NT2/D1 (cell line): Measurements from ENCODE around the gene TBC1D16.
A peak's percentile ranks its signal among the peaks of the same experiment; 100 is the strongest.

Experiments
- DNase-seq: peaks from one replicate; pipeline ENCODE4 v3.0.0-alpha.2; 2011; ENCODE audit warnings: low read depth, low spot score
- H3K27me3 ChIP-seq: 2 replicates; pipeline ENCODE4 v1.6.0; 2011; ENCODE audit warnings: mild to moderate bottlenecking; ENCODE audit not compliant: insufficient read length, insufficient read depth
- H3K36me3 ChIP-seq: 2 replicates; pipeline ENCODE4 v1.6.1; 2011; ENCODE audit warnings: mild to moderate bottlenecking, low read length, mixed read lengths; ENCODE audit not compliant: insufficient read depth, insufficient read length
- H3K4me1 ChIP-seq: 2 replicates; pipeline ENCODE4 v1.5.1; 2011; ENCODE audit not compliant: insufficient read depth, insufficient read length
- H3K4me3 ChIP-seq: 2 replicates; pipeline ENCODE4 v1.5.1; 2011; ENCODE audit warnings: low read depth; ENCODE audit not compliant: insufficient read length
- H3K9ac ChIP-seq: 2 replicates; pipeline ENCODE4 v1.6.0; 2011; ENCODE audit warnings: low read depth; ENCODE audit not compliant: insufficient read length
- H3K9me3 ChIP-seq: 2 replicates; pipeline ENCODE4 v1.5.1; 2011; ENCODE audit warnings: mild to moderate bottlenecking, low read length; ENCODE audit not compliant: insufficient read depth
- SUZ12 ChIP-seq: IDR thresholded peaks from 2 replicates; pipeline ENCODE4 v1.6.1; 2011; ENCODE audit not compliant: insufficient read length, insufficient read depth; ENCODE audit errors: extremely low read depth
- YY1 ChIP-seq: IDR thresholded peaks from 2 replicates; pipeline ENCODE4 v1.6.1; 2011; ENCODE audit not compliant: insufficient read length, insufficient read depth
- ZNF274 ChIP-seq: IDR thresholded peaks from 2 replicates; pipeline ENCODE4 v1.6.1; 2011; ENCODE audit warnings: mild to moderate bottlenecking, low read depth, low read length

Gene TBC1D16

DNA sequence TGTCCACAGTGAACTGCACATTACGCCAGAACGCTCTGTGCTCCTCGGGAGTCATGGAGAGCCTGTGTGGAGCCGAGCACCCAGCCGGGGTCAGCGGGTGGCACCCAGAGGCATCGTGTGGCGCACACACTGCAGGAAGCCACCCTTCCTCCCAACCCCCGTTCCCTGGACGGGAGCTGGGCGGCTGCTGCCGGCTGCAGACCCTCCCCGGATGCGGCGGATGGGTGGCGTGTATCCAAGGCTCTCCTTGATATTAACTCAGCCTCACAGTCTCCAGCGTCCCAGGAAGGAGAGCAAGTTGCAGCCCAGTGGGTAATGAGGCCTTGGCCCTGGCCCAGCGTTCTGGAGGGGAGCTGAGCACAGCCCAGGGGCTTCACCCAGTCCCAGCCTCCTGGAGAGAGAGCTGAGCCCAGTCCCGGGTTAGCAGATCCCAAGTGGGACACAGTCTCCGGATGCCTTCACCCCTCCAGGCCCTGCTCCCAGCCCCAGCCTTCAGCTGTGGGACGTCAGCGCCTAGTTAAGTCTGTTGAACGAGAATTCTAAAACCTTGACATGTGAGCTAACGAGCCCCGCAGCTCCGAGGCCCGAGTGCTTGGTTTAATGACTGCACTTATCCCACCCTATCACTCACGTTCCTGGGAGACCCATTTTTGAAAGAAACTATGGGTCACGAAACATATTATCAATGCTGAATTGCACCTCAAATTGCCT, 86.6 kb downstream of the TBC1D16 start:
- TF ChIP-seq SUZ12 = no peak
- TF ChIP-seq YY1 = no peak
- TF ChIP-seq ZNF274 = no peak
- Histone ChIP-seq H3K9ac (peak overlapping the region; percentile 87), H3K4me3 (peak overlapping the region; percentile 58), H3K27me3 (no peaks in the 10 kb centered on the region), H3K4me1 (peaks cover 42% of the 10 kb centered on the region), H3K9me3 (no peaks in the 10 kb centered on the region), H3K36me3 (peaks cover 46% of the 10 kb centered on the region)
- DNase-seq = no peak

DNA sequence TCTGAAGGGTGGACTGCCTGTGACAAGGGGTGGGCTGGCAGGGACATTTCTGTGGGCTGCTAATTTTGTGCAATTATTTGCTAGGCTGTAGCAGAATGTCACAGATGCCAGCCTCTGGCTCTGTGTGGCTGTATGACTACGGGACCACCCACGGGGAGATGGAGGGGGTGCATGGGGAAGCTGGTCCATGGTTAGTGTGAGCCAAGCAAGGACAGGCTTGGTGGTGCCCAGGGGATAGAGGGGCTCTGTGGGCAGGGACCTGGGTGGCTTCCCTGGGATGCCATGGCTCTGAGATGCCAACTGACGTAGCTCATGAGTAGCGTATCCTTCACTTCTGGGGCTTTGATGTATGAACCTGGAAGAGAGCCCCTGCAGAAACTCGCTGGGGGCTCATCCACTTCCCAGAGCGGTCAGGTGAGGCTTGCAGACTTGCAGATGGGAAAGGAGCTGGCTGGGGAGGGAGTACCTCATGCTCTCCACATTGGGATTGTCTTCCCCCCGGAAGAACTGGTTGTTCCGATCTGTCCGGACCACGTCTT, 87.2 kb downstream of the TBC1D16 start:
- no peak for DNase-seq
- Histone ChIP-seq H3K4me3 (peak overlapping the region; percentile 58), H3K9ac (peak overlapping the region; percentile 87), H3K4me1 (peaks cover 43% of the 10 kb centered on the region), H3K36me3 (peaks cover 52% of the 10 kb centered on the region), H3K27me3 (no peaks in the 10 kb centered on the region), H3K9me3 (no peaks in the 10 kb centered on the region)
- TF ChIP-seq SUZ12 (no peak), ZNF274 (no peak), YY1 (no peak)

DNA sequence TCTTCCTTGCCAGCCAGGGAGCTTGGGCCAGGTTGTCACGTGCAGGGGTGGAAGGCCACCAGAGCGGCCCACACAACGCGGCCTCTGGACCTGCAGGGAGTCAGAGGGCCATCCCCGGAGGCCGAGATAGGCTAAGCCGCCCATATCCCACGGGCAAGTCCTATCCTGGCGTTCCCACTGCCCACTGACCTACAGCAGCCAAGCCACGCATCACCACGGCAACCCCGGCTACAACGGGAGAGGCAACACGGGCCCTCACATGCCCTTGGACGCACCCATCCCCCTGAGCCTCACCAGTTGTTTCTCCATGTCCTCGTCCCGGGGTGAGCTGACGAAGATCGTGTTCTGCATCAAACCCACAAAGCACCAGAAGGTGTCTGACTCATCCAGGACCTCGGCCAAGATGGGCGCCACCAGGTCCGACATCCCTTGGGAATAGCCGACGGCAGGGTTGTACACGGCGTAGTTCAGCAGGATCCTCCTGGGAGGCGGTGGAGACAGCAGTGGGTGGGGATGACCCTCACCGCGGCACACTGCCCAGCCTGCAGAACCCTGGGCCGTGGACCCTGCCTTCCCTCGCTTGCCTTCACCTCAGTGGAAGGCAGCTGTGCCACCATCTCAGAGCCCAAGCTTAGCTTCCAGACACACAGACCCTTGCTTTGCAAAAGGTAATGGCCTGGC, 88.2 kb downstream of the TBC1D16 start:
- H3K36me3 ChIP-seq = peaks cover 62% of the 10 kb centered on the region
- DNase-seq = no peak

DNA sequence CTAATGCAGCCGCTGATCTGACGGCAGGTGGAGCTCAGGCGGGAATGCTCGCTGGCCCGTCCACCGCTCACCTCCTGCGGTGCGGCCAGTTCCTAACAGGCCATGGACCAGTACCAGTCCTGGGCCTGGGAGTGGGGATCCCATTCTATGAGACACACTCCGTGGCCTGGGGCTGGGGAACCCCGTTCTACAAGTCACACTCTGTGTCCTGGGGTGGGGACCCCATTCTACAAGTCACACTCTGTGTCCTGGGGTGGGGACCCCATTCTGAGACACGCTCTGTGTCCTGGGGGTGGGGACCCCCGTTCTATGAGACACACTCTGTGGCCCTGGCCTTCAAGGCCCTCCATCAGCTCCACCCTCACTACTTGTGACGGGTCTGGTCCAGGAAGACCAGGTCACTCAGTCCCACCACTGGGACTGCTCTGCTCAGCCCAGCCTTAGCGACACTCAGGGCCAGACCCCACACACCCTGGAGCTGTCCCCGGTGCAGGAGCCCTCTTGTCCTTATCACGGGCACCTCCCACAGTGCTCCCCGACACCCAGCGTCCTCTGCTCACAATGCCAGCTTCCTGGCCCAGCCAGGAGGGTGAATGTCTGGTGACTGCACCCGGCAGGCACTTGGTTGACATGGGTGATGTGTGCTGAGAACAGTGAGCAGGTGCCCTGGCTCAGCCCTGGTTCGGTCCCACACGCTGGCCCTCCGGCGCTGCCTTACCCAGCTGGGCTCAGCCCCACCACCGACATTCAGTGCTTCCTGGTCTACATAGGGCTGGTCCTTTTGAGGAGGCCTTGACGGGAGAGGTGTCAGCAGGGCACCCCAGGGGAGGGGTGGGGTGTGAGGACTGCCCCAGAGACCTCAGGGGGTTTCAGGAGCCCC, 89.1 kb downstream of the TBC1D16 start:
- peaks cover 69% of the 10 kb centered on the region for H3K36me3 ChIP-seq
- no peaks in the 10 kb centered on the region for H3K9me3 ChIP-seq
- DNase-seq = no peak
- no peak overlapping the region for H3K4me3 ChIP-seq
- H3K27me3 ChIP-seq = no peaks in the 10 kb centered on the region
- peak overlapping the region; percentile 22 for H3K9ac ChIP-seq
- no peak for TF ChIP-seq SUZ12
- no peak for TF ChIP-seq ZNF274
- no peak for TF ChIP-seq YY1
- peaks cover 39% of the 10 kb centered on the region for H3K4me1 ChIP-seq

More for the DNA sequence above, 88.2 kb downstream of the TBC1D16 start:
- no peak overlapping the region for H3K4me3 ChIP-seq
- no peaks in the 10 kb centered on the region for H3K9me3 ChIP-seq
- H3K9ac ChIP-seq = peak overlapping the region; percentile 22
- H3K4me1 ChIP-seq = peaks cover 43% of the 10 kb centered on the region
- no peaks in the 10 kb centered on the region for H3K27me3 ChIP-seq
- TF ChIP-seq SUZ12 = no peak
- TF ChIP-seq ZNF274 = no peak
- no peak for TF ChIP-seq YY1

DNA sequence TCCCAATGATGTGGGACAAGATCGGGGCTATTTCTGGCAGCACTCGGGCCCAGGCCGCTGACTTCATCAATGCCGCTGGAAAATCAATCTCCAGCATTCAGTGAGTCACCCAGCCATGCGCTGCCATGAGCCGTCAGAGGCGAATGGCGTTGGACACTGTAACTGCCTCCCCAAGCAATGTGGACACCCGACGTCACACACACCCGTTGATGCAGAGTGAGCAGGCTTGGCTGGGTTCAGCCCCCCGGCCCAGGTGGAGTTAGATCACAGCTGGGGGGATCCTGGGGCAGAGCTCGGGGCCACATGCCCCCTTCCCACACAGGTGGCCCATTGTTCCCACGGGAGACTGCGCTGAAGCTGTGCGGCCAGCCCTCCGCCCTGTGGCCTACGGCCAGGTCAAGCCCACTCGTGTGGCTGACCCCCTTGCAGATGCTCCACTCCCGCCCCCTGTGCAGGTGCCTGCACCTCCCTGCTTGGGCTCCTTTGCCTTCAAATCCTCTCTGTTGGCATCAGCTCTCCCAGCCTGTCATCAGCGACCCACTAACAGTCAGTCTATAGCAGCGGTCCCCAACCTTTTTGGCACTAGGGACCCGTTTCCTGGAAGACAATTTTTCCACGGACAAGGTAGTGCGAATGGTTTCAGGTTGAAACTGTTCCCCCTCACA, 89.9 kb downstream of the TBC1D16 start:
- TF ChIP-seq SUZ12 (no peak), ZNF274 (no peak), YY1 (no peak)
- no peak overlapping the region for H3K4me3 ChIP-seq
- no peaks in the 10 kb centered on the region for H3K9me3 ChIP-seq
- H3K9ac ChIP-seq = no peak overlapping the region
- DNase-seq = no peak
- peaks cover 78% of the 10 kb centered on the region for H3K36me3 ChIP-seq
- no peaks in the 10 kb centered on the region for H3K27me3 ChIP-seq
- H3K4me1 ChIP-seq = peaks cover 30% of the 10 kb centered on the region

DNA sequence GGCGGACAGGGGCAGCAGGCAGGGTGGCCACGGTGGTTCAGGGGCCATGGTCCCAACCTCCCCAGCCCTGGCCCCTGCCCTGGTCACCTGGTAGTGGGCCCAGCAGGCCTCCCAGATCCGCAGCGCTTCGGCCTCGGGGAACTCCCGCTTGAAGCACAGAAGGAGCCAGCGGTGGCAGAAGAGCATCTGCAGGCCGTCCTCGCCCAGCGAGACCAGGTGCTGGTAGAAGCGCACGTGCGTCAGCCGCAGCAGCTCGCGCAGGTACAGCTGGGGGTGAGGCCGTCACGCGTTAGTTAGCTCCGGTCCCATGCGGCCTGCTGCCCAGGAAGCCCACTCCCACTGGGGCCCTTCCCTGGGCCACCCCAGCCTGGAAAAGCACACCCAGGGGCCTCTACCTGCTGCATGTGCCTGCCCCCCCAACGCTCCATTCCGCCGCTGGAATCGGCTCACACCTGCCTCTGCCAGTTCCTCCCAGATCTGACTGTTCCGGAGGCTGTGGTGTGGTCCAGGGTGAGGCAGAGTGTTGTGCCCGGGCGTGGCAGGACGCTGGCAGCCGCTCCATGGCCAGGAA, 90.8 kb downstream of the TBC1D16 start:
- no peak overlapping the region for H3K9ac ChIP-seq
- H3K4me3 ChIP-seq = no peak overlapping the region
- no peak for TF ChIP-seq ZNF274
- TF ChIP-seq YY1 = no peak
- no peak for TF ChIP-seq SUZ12
- H3K27me3 ChIP-seq = no peaks in the 10 kb centered on the region
- H3K4me1 ChIP-seq = peaks cover 30% of the 10 kb centered on the region
- H3K9me3 ChIP-seq = no peaks in the 10 kb centered on the region
- no peak for DNase-seq
- peaks cover 86% of the 10 kb centered on the region for H3K36me3 ChIP-seq
